ENCODE measurements around the gene KLHDC7B. TPM values are rescaled to one million over a fixed set of nuclear protein-coding genes. Genes with fewer than 3 reads are reported as not detected.
"Not testable (repeated sequence)": the region's sequence is repeated elsewhere in the genome, so short reads cannot be mapped to it uniquely, and the experiment has no call there.

Gene KLHDC7B
- total RNA-seq, 1 donor from 2014 or later, result not detected

- FAIRE-seq, result no peak
- no peak for DNase-seq (ENCODE audit: low spot score in 2 of 2)
These were observed 28.8 kb upstream of the KLHDC7B start for GRCh38 chr22:50516891-50517290.

GRCh38 chr22:50517495-50518260 lies 28.0 kb upstream of the KLHDC7B start:
- no peak for FAIRE-seq

GRCh38 chr22:50518606-50519005 lies 27.1 kb upstream of the KLHDC7B start:
- DNase-seq (ENCODE audit: low spot score in 2 of 2), result no peak
- FAIRE-seq, result no peak

More at GRCh38 chr22:50517495-50518260, 28.0 kb upstream of the KLHDC7B start:
- DNase-seq (ENCODE audit: low spot score in 2 of 2), result no peak

- no peak for DNase-seq (ENCODE audit: low spot score in 2 of 2)
- no peak for FAIRE-seq
These were observed 26.5 kb upstream of the KLHDC7B start for GRCh38 chr22:50519151-50519550.

GRCh38 chr22:50520184-50520583 lies 25.5 kb upstream of the KLHDC7B start:
- not testable (repeated sequence) for FAIRE-seq; DNase-seq (ENCODE audit: low spot score in 2 of 2)

- DNase-seq (ENCODE audit: low spot score in 2 of 2), result no peak
- no peak for FAIRE-seq
These were observed 24.8 kb upstream of the KLHDC7B start for GRCh38 chr22:50520826-50521453.

- no peak for DNase-seq (ENCODE audit: low spot score in 2 of 2)
- no peak for FAIRE-seq
These were observed 24.0 kb upstream of the KLHDC7B start for GRCh38 chr22:50521710-50522109.

GRCh38 chr22:50522208-50522805 lies 23.4 kb upstream of the KLHDC7B start:
- no peak for FAIRE-seq
- no peak for DNase-seq (ENCODE audit: low spot score in 2 of 2)

GRCh38 chr22:50522806-50523438 lies 22.8 kb upstream of the KLHDC7B start:
- FAIRE-seq (no peak), DNase-seq (ENCODE audit: low spot score in 2 of 2) (no peak)

- DNase-seq (ENCODE audit: low spot score in 2 of 2) (no peak), FAIRE-seq (no peak)
These were observed 22.3 kb upstream of the KLHDC7B start for GRCh38 chr22:50523458-50523805.

- FAIRE-seq, result no peak
- DNase-seq (ENCODE audit: low spot score in 2 of 2), result no peak
These were observed 21.7 kb upstream of the KLHDC7B start for GRCh38 chr22:50523806-50524675.

- FAIRE-seq, result no peak
- no peak for DNase-seq (ENCODE audit: low spot score in 2 of 2)
These were observed 21.0 kb upstream of the KLHDC7B start for GRCh38 chr22:50524676-50525103.

GRCh38 chr22:50525104-50525857 lies 20.4 kb upstream of the KLHDC7B start, which contains the start of gene SCO2:
Gene SCO2, minus strand, starts transcription at chr22:50525598. Its CDS starts 1,187 bp downstream, at chr22:50524411.
- FAIRE-seq, result no peak

GRCh38 chr22:50525858-50526107 lies 19.9 kb upstream of the KLHDC7B start:
- peak in 1 of 2 donors; percentile 86 for DNase-seq (ENCODE audit: low spot score in 2 of 2)
- FAIRE-seq, result no peak

More at GRCh38 chr22:50525104-50525857, 20.4 kb upstream of the KLHDC7B start, which contains the start of gene SCO2:
- peak; percentile 100 for DNase-seq (ENCODE audit: low spot score in 2 of 2)

GRCh38 chr22:50526108-50526833 lies 19.4 kb upstream of the KLHDC7B start:
- FAIRE-seq, result no peak
- peak; percentile 79 to 83 for DNase-seq (ENCODE audit: low spot score in 2 of 2)

- peak in 1 of 2 donors; percentile 47 for DNase-seq (ENCODE audit: low spot score in 2 of 2)
- no peak for FAIRE-seq
These were observed 18.6 kb upstream of the KLHDC7B start for GRCh38 chr22:50526834-50527801.

GRCh38 chr22:50527921-50528681 lies 17.6 kb upstream of the KLHDC7B start:
- no peak for DNase-seq (ENCODE audit: low spot score in 2 of 2)
- no peak for FAIRE-seq

Measured in frontal cortex (tissue), 4 donors.